ENCODE measurements around the gene ZFYVE19.

ZFYVE19 gene

DNA sequence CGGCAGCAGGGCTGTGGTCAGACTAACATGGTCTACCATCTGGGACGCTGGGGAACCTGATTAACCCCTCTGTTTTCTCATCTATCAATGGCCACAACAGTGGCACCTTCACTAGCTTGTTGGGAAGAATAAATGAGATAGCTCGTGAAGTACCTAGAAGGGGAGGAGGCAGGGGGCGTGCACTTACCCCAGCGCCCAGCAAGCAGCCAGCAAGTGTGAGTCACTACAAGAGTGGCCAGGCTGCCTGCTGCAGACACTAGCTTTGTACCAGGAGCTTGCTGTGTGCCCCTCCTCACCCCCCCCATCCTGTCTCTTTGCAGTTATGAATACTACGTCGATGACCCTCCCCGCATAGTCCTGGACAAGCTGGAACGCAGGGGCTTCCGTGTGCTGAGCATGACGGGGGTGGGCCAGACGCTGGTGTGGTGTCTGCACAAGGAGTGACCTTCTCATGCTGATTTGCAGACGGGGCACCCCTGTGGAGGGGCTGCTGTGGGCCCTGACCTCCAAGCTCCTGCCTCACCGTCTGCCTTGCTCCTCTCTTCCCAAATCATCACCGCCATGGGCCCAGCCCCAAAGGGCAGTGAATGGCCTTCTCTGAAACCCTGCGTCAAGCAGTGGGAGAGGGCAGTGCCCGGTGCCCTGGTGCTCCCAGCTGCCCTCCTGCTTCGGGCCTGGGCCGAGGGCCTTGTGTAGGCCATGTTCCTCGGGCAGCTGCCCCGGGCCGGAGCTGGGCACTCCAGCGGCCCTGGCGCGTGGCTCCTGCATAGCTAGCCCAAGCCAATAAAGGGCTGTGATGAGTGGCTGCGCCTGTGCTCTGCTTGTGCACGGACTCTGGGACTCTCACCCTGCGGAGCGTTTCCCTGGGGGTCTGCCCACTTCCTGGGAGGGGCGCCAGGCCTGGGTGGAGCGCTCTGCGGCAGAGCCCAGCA is 39.7 kb upstream of the ZFYVE19 start:
- no CpG with 5 or more reads among the region's 32 CpGs for WGBS, 2 donors (ENCODE audit: extremely low coverage in 2 of 2, insufficient read length in 2 of 2, insufficient replicate concordance in 1 of 2)
- Histone ChIP-seq H3K27me3 (ENCODE audit: control insufficient read depth in 3 of 3, insufficient read depth in 3 of 3, low read depth in 1 of 3, low read length in 3 of 3) (peaks cover 0 to 28% (median 4%) of the 10 kb centered on the region in 3 experiments), H4K91ac (ENCODE audit: low read depth, low read length, poor library complexity) (no peak overlapping the region), H3K4me3 (ENCODE audit: low read length in 2 of 2) (no peak overlapping the region), H3K9ac (ENCODE audit: low read depth, low read length, poor library complexity) (peak overlapping the region; percentile 47), H3K4ac (ENCODE audit: low read length) (no peak overlapping the region), H3K9me3 (replicated peaks in 1 of 2; ENCODE audit: control insufficient read depth in 2 of 2, insufficient read depth in 1 of 2, low read depth in 1 of 2, low read length in 2 of 2) (no peaks in the 10 kb centered on the region), H3K79me1 (ENCODE audit: low read depth, low read length) (no peaks in the 10 kb centered on the region), H3K23ac (ENCODE audit: low read depth, low read length, poor library complexity) (no peak overlapping the region), H3K14ac (ENCODE audit: low read length) (no peak overlapping the region), H2BK15ac (ENCODE audit: low read length) (no peak overlapping the region), H2BK120ac (ENCODE audit: low read depth, low read length) (no peak overlapping the region), H4K8ac (ENCODE audit: low read depth, low read length) (no peak overlapping the region), H2BK12ac (ENCODE audit: low read length) (no peak overlapping the region), H3K36me3 (replicated peaks in 1 of 2; ENCODE audit: control insufficient read depth in 2 of 2, insufficient read depth in 2 of 2, low read length in 2 of 2) (peaks cover 2 to 17% of the 10 kb centered on the region in 2 donors), H3K4me1 (ENCODE audit: control insufficient read depth in 2 of 2, insufficient read depth in 1 of 2, low read depth in 1 of 2, low read length in 2 of 2) (peaks cover 2 to 18% of the 10 kb centered on the region in 2 donors), H3K18ac (ENCODE audit: low read length) (no peak overlapping the region), H2AK5ac (ENCODE audit: low read depth, low read length) (peak overlapping the region; percentile 68), H3K27ac (replicated peaks; ENCODE audit: low read length) (no peak overlapping the region), H3K4me2 (ENCODE audit: insufficient read depth, low read length, poor library complexity, severe bottlenecking) (no peak overlapping the region), H2AFZ (ENCODE audit: low read length) (no peak overlapping the region), H2BK5ac (ENCODE audit: low read length) (no peak overlapping the region)
- DNase-seq (ENCODE audit: low spot score) = no peak

DNA sequence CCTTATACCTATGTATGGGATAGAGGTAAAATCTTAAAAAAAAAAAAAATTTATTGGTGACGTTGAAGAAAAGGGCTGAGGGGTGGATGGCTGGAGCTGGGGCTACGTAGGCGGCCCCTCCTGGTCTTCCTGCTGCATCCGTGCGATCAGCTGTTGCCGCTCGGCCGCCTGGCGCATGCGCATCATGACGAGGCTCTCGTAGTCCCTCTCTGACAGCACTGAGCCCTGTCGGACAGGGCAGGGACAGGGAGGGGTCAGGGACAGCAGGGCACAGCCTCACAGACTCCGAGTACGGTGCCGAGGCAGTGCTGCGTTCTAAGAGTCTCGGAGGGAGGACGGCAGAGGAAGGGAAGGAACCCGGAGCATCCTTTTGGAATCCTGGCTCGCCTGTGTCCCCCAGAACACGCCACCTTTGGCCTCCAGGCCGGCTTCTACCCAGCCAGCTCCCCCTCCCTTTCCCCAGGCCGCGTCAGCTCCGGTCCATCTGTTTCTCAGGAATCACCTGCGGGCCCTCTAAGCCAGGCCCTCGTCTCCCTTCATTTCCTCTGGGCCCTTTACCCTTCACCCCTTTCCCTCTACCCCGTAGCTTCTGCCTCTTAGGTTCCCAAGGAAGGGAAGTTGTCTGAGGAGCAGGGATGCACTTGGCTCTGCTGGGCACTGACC is 38.9 kb upstream of the ZFYVE19 start:
- DNase-seq (ENCODE audit: low spot score) = no peak
- H3K4me3 ChIP-seq (ENCODE audit: low read length in 2 of 2) = no peak overlapping the region
- no peak overlapping the region for H4K91ac ChIP-seq (ENCODE audit: low read depth, low read length, poor library complexity)
- H2AK5ac ChIP-seq (ENCODE audit: low read depth, low read length) = no peak overlapping the region
- no peak overlapping the region for H4K8ac ChIP-seq (ENCODE audit: low read depth, low read length)
- H2BK5ac ChIP-seq (ENCODE audit: low read length) = no peak overlapping the region
- H3K9ac ChIP-seq (ENCODE audit: low read depth, low read length, poor library complexity) = peak overlapping the region; percentile 37
- no peak overlapping the region for H3K18ac ChIP-seq (ENCODE audit: low read length)
- peaks cover 2% of the 10 kb centered on the region for H3K79me1 ChIP-seq (ENCODE audit: low read depth, low read length)
- no peak overlapping the region for H2BK120ac ChIP-seq (ENCODE audit: low read depth, low read length)
- H3K27ac ChIP-seq (replicated peaks; ENCODE audit: low read length) = no peak overlapping the region
- H3K4me2 ChIP-seq (ENCODE audit: insufficient read depth, low read length, poor library complexity, severe bottlenecking) = no peak overlapping the region
- H2BK15ac ChIP-seq (ENCODE audit: low read length) = no peak overlapping the region
- no peaks in the 10 kb centered on the region for H3K9me3 ChIP-seq (replicated peaks in 1 of 2; ENCODE audit: control insufficient read depth in 2 of 2, insufficient read depth in 1 of 2, low read depth in 1 of 2, low read length in 2 of 2)
- no peak overlapping the region for H2BK12ac ChIP-seq (ENCODE audit: low read length)
- H3K4ac ChIP-seq (ENCODE audit: low read length) = no peak overlapping the region
- peaks cover 2 to 19% of the 10 kb centered on the region in 2 donors for H3K36me3 ChIP-seq (replicated peaks in 1 of 2; ENCODE audit: control insufficient read depth in 2 of 2, insufficient read depth in 2 of 2, low read length in 2 of 2)
- WGBS, 2 donors (ENCODE audit: extremely low coverage in 2 of 2, insufficient read length in 2 of 2, insufficient replicate concordance in 1 of 2) = 100% methylated on average over 1 of the region's 29 CpGs; no CpG with 5 or more reads in 1 of the 2 donors
- peaks cover 0 to 26% (median 4%) of the 10 kb centered on the region in 3 experiments for H3K27me3 ChIP-seq (ENCODE audit: control insufficient read depth in 3 of 3, insufficient read depth in 3 of 3, low read depth in 1 of 3, low read length in 3 of 3)
- H3K23ac ChIP-seq (ENCODE audit: low read depth, low read length, poor library complexity) = peak overlapping the region; percentile 60
- H3K4me1 ChIP-seq (ENCODE audit: control insufficient read depth in 2 of 2, insufficient read depth in 1 of 2, low read depth in 1 of 2, low read length in 2 of 2) = peaks cover 2 to 18% of the 10 kb centered on the region in 2 donors
- H2AFZ ChIP-seq (ENCODE audit: low read length) = no peak overlapping the region
- no peak overlapping the region for H3K14ac ChIP-seq (ENCODE audit: low read length)

GRCh38 chr15:40768521-40769273 is 38.2 kb upstream of the ZFYVE19 start:
- peaks cover 6 to 26% of the 10 kb centered on the region in 2 donors for H3K36me3 ChIP-seq (replicated peaks in 1 of 2; ENCODE audit: control insufficient read depth in 2 of 2, insufficient read depth in 2 of 2, low read length in 2 of 2)
- peaks cover 0 to 18% (median 0%) of the 10 kb centered on the region in 3 experiments for H3K27me3 ChIP-seq (ENCODE audit: control insufficient read depth in 3 of 3, insufficient read depth in 3 of 3, low read depth in 1 of 3, low read length in 3 of 3)
- H3K79me1 ChIP-seq (ENCODE audit: low read depth, low read length) = peaks cover 2% of the 10 kb centered on the region
- no peak overlapping the region for H4K91ac ChIP-seq (ENCODE audit: low read depth, low read length, poor library complexity)
- H3K9ac ChIP-seq (ENCODE audit: low read depth, low read length, poor library complexity) = no peak overlapping the region
- no peak overlapping the region for H2BK12ac ChIP-seq (ENCODE audit: low read length)
- DNase-seq (ENCODE audit: low spot score) = no peak
- H2AFZ ChIP-seq (ENCODE audit: low read length) = no peak overlapping the region
- H3K9me3 ChIP-seq (replicated peaks in 1 of 2; ENCODE audit: control insufficient read depth in 2 of 2, insufficient read depth in 1 of 2, low read depth in 1 of 2, low read length in 2 of 2) = no peaks in the 10 kb centered on the region
- H3K23ac ChIP-seq (ENCODE audit: low read depth, low read length, poor library complexity) = peak overlapping the region; percentile 60
- H3K4me3 ChIP-seq (ENCODE audit: low read length in 2 of 2) = no peak overlapping the region
- no peak overlapping the region for H3K14ac ChIP-seq (ENCODE audit: low read length)
- H3K18ac ChIP-seq (ENCODE audit: low read length) = no peak overlapping the region
- peaks cover 2 to 15% of the 10 kb centered on the region in 2 donors for H3K4me1 ChIP-seq (ENCODE audit: control insufficient read depth in 2 of 2, insufficient read depth in 1 of 2, low read depth in 1 of 2, low read length in 2 of 2)
- H4K8ac ChIP-seq (ENCODE audit: low read depth, low read length) = no peak overlapping the region
- no peak overlapping the region for H3K27ac ChIP-seq (replicated peaks; ENCODE audit: low read length)
- H2BK120ac ChIP-seq (ENCODE audit: low read depth, low read length) = no peak overlapping the region
- no peak overlapping the region for H2BK15ac ChIP-seq (ENCODE audit: low read length)
- no peak overlapping the region for H2BK5ac ChIP-seq (ENCODE audit: low read length)
- H3K4ac ChIP-seq (ENCODE audit: low read length) = no peak overlapping the region
- no peak overlapping the region for H2AK5ac ChIP-seq (ENCODE audit: low read depth, low read length)
- no CpG with 5 or more reads among the region's 21 CpGs for whole genome bisulfite sequencing, 2 donors (ENCODE audit: extremely low coverage in 2 of 2, insufficient read length in 2 of 2, insufficient replicate concordance in 1 of 2)
- H3K4me2 ChIP-seq (ENCODE audit: insufficient read depth, low read length, poor library complexity, severe bottlenecking) = no peak overlapping the region
